ENCODE results near the gene NPAS2.

The NPAS2 gene

GRCh38 chr2:100857915-100858314, 38.0 kb downstream of the NPAS2 start:
- TF ChIP-seq CTCF (IDR thresholded peaks at IDR 0.05): no peak
- Histone ChIP-seq H3K4me3 (no peak overlapping the region), H3K27ac (no peak overlapping the region)
- no peak for DNase-seq (ENCODE audit: low spot score)

GRCh38 chr2:100859902-100860301, 40.0 kb downstream of the NPAS2 start:
- Histone ChIP-seq H3K27ac (no peak overlapping the region), H3K4me3 (no peak overlapping the region)
- TF ChIP-seq CTCF (IDR thresholded peaks at IDR 0.05): no peak
- DNase-seq (ENCODE audit: low spot score): no peak

- H3K27ac ChIP-seq: no peak overlapping the region
- H3K4me3 ChIP-seq: no peak overlapping the region
- no peak for DNase-seq (ENCODE audit: low spot score)
- TF ChIP-seq CTCF (IDR thresholded peaks at IDR 0.05): no peak
Observed at GRCh38 chr2:100861340-100861739, 41.4 kb downstream of the NPAS2 start.

GRCh38 chr2:100862081-100862480, 42.1 kb downstream of the NPAS2 start:
- Histone ChIP-seq H3K4me3 (no peak overlapping the region), H3K27ac (no peak overlapping the region)
- DNase-seq (ENCODE audit: low spot score): no peak
- TF ChIP-seq CTCF (IDR thresholded peaks at IDR 0.05): no peak

- no peak for DNase-seq (ENCODE audit: low spot score)
- no peak overlapping the region for H3K27ac ChIP-seq
- no peak for TF ChIP-seq CTCF (IDR thresholded peaks at IDR 0.05)
- H3K4me3 ChIP-seq: no peak overlapping the region
Observed at GRCh38 chr2:100865816-100866460, 46.0 kb downstream of the NPAS2 start.

- no peak for TF ChIP-seq CTCF (IDR thresholded peaks at IDR 0.05)
- DNase-seq (ENCODE audit: low spot score): no peak
- Histone ChIP-seq H3K27ac (no peak overlapping the region), H3K4me3 (no peak overlapping the region)
Observed at GRCh38 chr2:100868083-100868482, 48.1 kb downstream of the NPAS2 start.

GRCh38 chr2:100869120-100869519, 49.2 kb downstream of the NPAS2 start:
- no peak overlapping the region for H3K27ac ChIP-seq
- H3K4me3 ChIP-seq: no peak overlapping the region
- no peak for TF ChIP-seq CTCF (IDR thresholded peaks at IDR 0.05)
- DNase-seq (ENCODE audit: low spot score): no peak
